HepG2 (cell line): ENCODE measurements around the gene CASP4. TPM values are rescaled to one million over a fixed set of nuclear protein-coding genes. Genes with fewer than 3 reads are reported as not detected.

ENCODE experiments used
- ATAC-seq: fragments of 200-7000 bp; cut with Tn5 transposase; 3 replicates; pipeline ENCODE4 v1.9.1; 2020; ENCODE audit warnings: mild to moderate bottlenecking, moderate library complexity
- BruUV-seq: library from RNA; stranded (reverse); fragments of 400-500 nt; replicated peaks from 2 replicates; lab custom pipeline; 2021; lab: Mats Ljungman, UMichigan
- CTCF ChIA-PET: fragments of 300-600 bp; formaldehyde crosslinking; extraction: SDS; loops from one replicate; lab custom pipeline; 2021; ENCODE audit warnings: low total read pairs, inconsistent platforms, low intra/inter-chr PET ratio; lab: Yijun Ruan, JAX
- POLR2A ChIA-PET: fragments of 350-600 bp; sonication (Branson Sonifier 250); formaldehyde crosslinking; loops from one replicate; lab custom pipeline; 2020; ENCODE audit warnings: antibody characterized with exemption, inconsistent platforms; lab: Yijun Ruan, JAX
- DNase-seq: peaks from one replicate; pipeline ENCODE4 v3.0.0-alpha.2; 2015; ENCODE audit warnings: low spot score
- FAIRE-seq: peaks from 3 replicates; lab custom pipeline; 2011; peaks lifted over from hg19 to GRCh38; lab: Jason Lieb, UNC
- H2AFZ ChIP-seq: one replicate; pipeline ENCODE4 v1.6.1; 2011; ENCODE audit warnings: low read length, inconsistent platforms
- H3K27ac ChIP-seq: fragments of 300-600 bp; 3 replicates; pipeline ENCODE4 v1.8.0; 2011; ENCODE audit warnings: mixed run types, mild to moderate bottlenecking, mixed read lengths, low read length, inconsistent platforms; ENCODE audit not compliant: insufficient read depth; ENCODE audit errors: extremely low read length
- H3K27me3 ChIP-seq, 2 experiments: fragments of 200-600 bp in 1 of 2; 2 replicates in 1 of 2; 3 replicates in 1 of 2; pipeline versions ENCODE4 v1.6.0 to v1.8.0; 2011; ENCODE audit warnings: low read length in 2 of 2, mild to moderate bottlenecking in 2 of 2, moderate library complexity in 2 of 2, inconsistent platforms in 1 of 2; ENCODE audit not compliant: insufficient read depth in 2 of 2, control insufficient read depth in 1 of 2
- H3K36me3 ChIP-seq, 2 experiments: fragments of 200-600 bp in 1 of 2; replicated peaks in 1 of 2; 2 replicates in 1 of 2; 3 replicates in 1 of 2; pipeline versions ENCODE4 v1.5.1 to v1.8.0; 2011; ENCODE audit warnings: low read length in 2 of 2, inconsistent platforms in 1 of 2; ENCODE audit not compliant: insufficient read depth in 2 of 2, control insufficient read depth in 1 of 2
- H3K4me1 ChIP-seq: 2 replicates; pipeline ENCODE4 v1.5.1; 2012; ENCODE audit warnings: low read length, inconsistent platforms; ENCODE audit not compliant: insufficient read depth
- H3K4me2 ChIP-seq: 2 replicates; pipeline ENCODE4 v1.6.0; 2011; ENCODE audit warnings: low read depth, low read length, inconsistent platforms
- H3K4me3 ChIP-seq, 3 experiments: fragments of 200-600 bp in 1 of 3; sonication (generic), shearing (Covaris generic) in 1 of 3; replicated peaks in 1 of 3; 2 replicates each; pipeline ENCODE4 v1.5.1; 2011 to 2016; ENCODE audit warnings: low read length in 3 of 3, inconsistent platforms in 2 of 3, low read depth in 2 of 3, mild to moderate bottlenecking in 2 of 3, control low read depth in 1 of 3, mixed read lengths in 1 of 3; ENCODE audit not compliant: insufficient read depth in 1 of 3
- H3K79me2 ChIP-seq: one replicate; pipeline ENCODE4 v1.6.1; 2011; ENCODE audit warnings: low read length, inconsistent platforms; ENCODE audit not compliant: insufficient read depth
- H3K9ac ChIP-seq: 2 replicates; pipeline ENCODE4 v1.6.0; 2011; ENCODE audit warnings: mild to moderate bottlenecking, low read depth, low read length, inconsistent platforms; ENCODE audit not compliant: insufficient read depth
- H3K9me3 ChIP-seq: 2 replicates; pipeline ENCODE4 v1.5.1; 2012; ENCODE audit warnings: mild to moderate bottlenecking, low read length
- H4K20me1 ChIP-seq: 2 replicates; pipeline ENCODE4 v1.6.0; 2011; ENCODE audit warnings: inconsistent platforms, mild to moderate bottlenecking, low read length, moderate library complexity; ENCODE audit not compliant: insufficient read depth
- AGO1 ChIP-seq: fragments of 200-400 bp; formaldehyde crosslinking; IDR thresholded peaks from 2 replicates; pipeline ENCODE4 v1.6.1; 2017; ENCODE audit warnings: mild to moderate bottlenecking, low read depth, low read length, moderate library complexity; ENCODE audit not compliant: poor library complexity, severe bottlenecking
- IRF1 ChIP-seq: sonication (generic); formaldehyde crosslinking; IDR thresholded peaks from 2 replicates; pipeline ENCODE4 v1.4.0; 2020; ENCODE audit warnings: low read depth, mild to moderate bottlenecking, missing genetic modification reagents
- KDM5B ChIP-seq: sonication (generic); formaldehyde crosslinking; IDR thresholded peaks from 2 replicates; pipeline ENCODE4 v1.4.0; 2020; ENCODE audit warnings: missing genetic modification reagents, mild to moderate bottlenecking, borderline replicate concordance
- MAFF ChIP-seq: IDR thresholded peaks from 2 replicates; pipeline ENCODE4 v1.6.1; 2011; ENCODE audit warnings: low read depth, low read length, improper control_type of control experiment
- MIXL1 ChIP-seq: IDR thresholded peaks from 2 replicates; pipeline ENCODE4 v1.6.1; 2016
- MLXIP ChIP-seq: sonication (generic); formaldehyde crosslinking; IDR thresholded peaks from 2 replicates; pipeline ENCODE4 v1.9.0; 2021; ENCODE audit warnings: missing genetic modification reagents, borderline replicate concordance
- MXD1 ChIP-seq: sonication (generic); formaldehyde crosslinking; IDR thresholded peaks from 2 replicates; pipeline ENCODE4 v1.4.0; 2020; ENCODE audit warnings: mild to moderate bottlenecking, missing genetic modification reagents
- NFKB2 ChIP-seq: sonication (generic); formaldehyde crosslinking; IDR thresholded peaks from 2 replicates; pipeline ENCODE4 v1.4.0; 2020; ENCODE audit warnings: missing genetic modification reagents, borderline replicate concordance
- PLRG1 ChIP-seq: fragments of 450-650 bp; conservative IDR thresholded peaks from 2 replicates; pipeline ENCODE4 v1.6.1; 2016
- SMARCC2 ChIP-seq: fragments of 450-650 bp; IDR thresholded peaks from 2 replicates; pipeline ENCODE4 v1.6.1; 2017; ENCODE audit warnings: antibody characterized with exemption, mild to moderate bottlenecking
- SOX13 ChIP-seq, 3 experiments: fragments of 450-650 bp in 1 of 3; sonication (generic) in 1 of 3; formaldehyde crosslinking in 1 of 3; IDR thresholded peaks in 2 of 3; conservative IDR thresholded peaks in 1 of 3; 2 replicates each; pipeline versions ENCODE4 v1.5.0 to v1.6.1; 2016 to 2020; ENCODE audit warnings: antibody characterized with exemption in 1 of 3, mild to moderate bottlenecking in 1 of 3, missing compliant biosample characterization in 1 of 3, missing genetic modification reagents in 1 of 3, moderate library complexity in 1 of 3
- ZBTB44 ChIP-seq: sonication (generic); formaldehyde crosslinking; IDR thresholded peaks from 2 replicates; pipeline ENCODE4 v1.4.0; 2020; ENCODE audit warnings: missing genetic modification reagents
- ZNF34 ChIP-seq: sonication (generic); formaldehyde crosslinking; IDR thresholded peaks from 2 replicates; pipeline ENCODE4 v1.4.0; 2020; ENCODE audit warnings: mild to moderate bottlenecking, missing genetic modification reagents, borderline replicate concordance
- ZNF616 ChIP-seq: sonication (generic); formaldehyde crosslinking; IDR thresholded peaks from 2 replicates; pipeline ENCODE4 v1.5.0; 2020; ENCODE audit warnings: low read depth, mild to moderate bottlenecking, missing genetic modification reagents
- ZNF891 ChIP-seq: sonication (generic); formaldehyde crosslinking; IDR thresholded peaks from 2 replicates; pipeline ENCODE4 v1.5.0; 2020; ENCODE audit warnings: mild to moderate bottlenecking, missing genetic modification reagents
- WGBS: methylation state at CpG from one replicate; pipeline ENCODE4 v1.1.6; 2017; ENCODE audit warnings: low lambda C conversion rate; 5-methylcytosine and 5-hydroxymethylcytosine counted together
- in situ Hi-C: cut with HindIII; loops from 2 replicates; pipeline ENCODE4 v1.10.0; 2017; ENCODE audit warnings: low pct_unique_long_range_greater_than_20kb; ENCODE audit not compliant: extremely low pct_ligation_motif_present
- intact Hi-C: fragments of 100-400 bp; cut with micrococcal nuclease; formaldehyde crosslinking; loops from one replicate; pipeline ENCODE4 v1.10.0; 2022; ENCODE audit not compliant: unreplicated experiment
- polyA plus RNA-seq, 8 experiments: library from polyadenylated mRNA; depleted of rRNA in 3 of 8; stranded (reverse) in 7 of 8; unstranded in 1 of 8; fragments of >200 nt; fragmentation: Illumina TruSeq in 4 of 8; extraction: Trizol in 4 of 8; gene quantifications; 2 replicates each; pipeline versions ENCODE4 v1.2.1 to v1.2.3, GENCODE V29; 2011 to 2016; ENCODE audit warnings: low read depth in 4 of 8, missing spikeins in 1 of 8, mixed read lengths in 1 of 8; ENCODE audit not compliant: insufficient read depth in 1 of 8
- total RNA-seq, 5 experiments: library from RNA; depleted of rRNA; stranded (reverse); fragments of >200 nt; fragmentation: Illumina TruSeq; extraction: Trizol; gene quantifications; 2 replicates each; pipeline ENCODE4 v1.2.3, GENCODE V29; 2016; ENCODE audit warnings: low read depth in 1 of 5

The CASP4 gene
- total and polyA plus RNA-seq, 2 of the 13 experiments (the other 11 are each of a cell fraction or from before 2014, with no cell fraction given): 56.4 to 69.8 TPM

GRCh38 chr11:104898685-104899013, 69.7 kb downstream of the CASP4 start:
- ChIA-PET CTCF (no interaction called here), POLR2A (no interaction called here)
- 0% methylated on average over 1 of the region's 1 CpG for WGBS
- Histone ChIP-seq H3K36me3 (no peaks in the 10 kb centered on the region), H3K4me2 (no peak overlapping the region), H4K20me1 (no peaks in the 10 kb centered on the region), H3K9me3 (no peaks in the 10 kb centered on the region), H3K79me2 (no peaks in the 10 kb centered on the region), H3K27me3 (no peaks in the 10 kb centered on the region), H3K9ac (no peak overlapping the region), H2AFZ (no peak overlapping the region), H3K4me1 (no peaks in the 10 kb centered on the region), H3K27ac (no peak overlapping the region), H3K4me3 (no peak overlapping the region)
- intact Hi-C loops (no loop called here), in situ Hi-C loops (no loop called here)
- ATAC-seq (no peak), FAIRE-seq (no peak), DNase-seq (no peak)
- TF ChIP-seq KDM5B (no peak), IRF1 (CRISPR knock-in tag) (no peak), MXD1 (CRISPR knock-in tag) (no peak), AGO1 (no peak), ZNF616 (CRISPR knock-in tag) (no peak), SMARCC2 (no peak), ZNF891 (no peak), MAFF (no peak), SOX13 (IDR thresholded peaks at IDR 0.05) (no peak), SOX13 (CRISPR knock-in tag; conservative IDR thresholded peaks at IDR 0.05 in 1 of 2, IDR thresholded peaks at IDR 0.05 in 1 of 2) (no peak), MLXIP (no peak), MIXL1 (CRISPR knock-in tag) (no peak), ZBTB44 (CRISPR knock-in tag) (no peak), ZNF34 (no peak), PLRG1 (no peak), NFKB2 (CRISPR knock-in tag) (no peak)
- BruUV-seq: no TSS peak
